SK-N-SH treated with all-trans-retinoic acid at 6 μM for 48 hours (cell line): ENCODE results near the gene AR.

ENCODE experiments used
- ATAC-seq: fragments of 200-7000 bp; cut with Tn5 transposase; 3 replicates; pipeline ENCODE4 v1.9.1; 2020; ENCODE audit warnings: mild to moderate bottlenecking, moderate library complexity
- ARNTL ChIP-seq: fragments of 450-650 bp; formaldehyde crosslinking; IDR thresholded peaks from 2 replicates; pipeline ENCODE4 v1.5.0; 2020; ENCODE audit warnings: low read depth, mild to moderate bottlenecking, moderate library complexity, borderline replicate concordance
- BACH2 ChIP-seq: fragments of 250-450 bp; sonication (Bioruptor Pico); IDR thresholded peaks from 2 replicates; pipeline ENCODE4 v1.9.0; 2021; ENCODE audit warnings: mild to moderate bottlenecking, borderline replicate concordance
- CSDC2 ChIP-seq: fragments of 250-450 bp; sonication (Bioruptor Pico); IDR thresholded peaks from 2 replicates; pipeline ENCODE4 v1.5.0; 2020; ENCODE audit warnings: mild to moderate bottlenecking, moderate library complexity
- ESRRG ChIP-seq: fragments of 250-450 bp; sonication (Bioruptor Pico); IDR thresholded peaks from 2 replicates; pipeline ENCODE4 v1.6.1; 2021; ENCODE audit warnings: mild to moderate bottlenecking
- GLIS3 ChIP-seq: fragments of 250-450 bp; sonication (Bioruptor Pico); IDR thresholded peaks from 2 replicates; pipeline ENCODE4 v1.5.0; 2020; ENCODE audit warnings: mild to moderate bottlenecking, moderate library complexity
- ISL1 ChIP-seq: fragments of 250-450 bp; sonication (Bioruptor Pico); IDR thresholded peaks from 2 replicates; pipeline ENCODE4 v2.1.2; 2022; ENCODE audit warnings: mild to moderate bottlenecking, moderate library complexity
- OSR1 ChIP-seq: fragments of 250-450 bp; sonication (Bioruptor Pico); IDR thresholded peaks from 2 replicates; pipeline ENCODE4 v1.8.0; 2022; ENCODE audit warnings: moderate library complexity, mild to moderate bottlenecking, inconsistent platforms
- POU6F1 ChIP-seq: fragments of 250-450 bp; sonication (Bioruptor Pico); IDR thresholded peaks from 2 replicates; pipeline ENCODE4 v1.8.0; 2021; ENCODE audit warnings: low read depth, mild to moderate bottlenecking, moderate library complexity, borderline replicate concordance
- PPARA ChIP-seq: fragments of 250-450 bp; sonication (Bioruptor Pico); IDR thresholded peaks from 2 replicates; pipeline ENCODE4 v1.5.0; 2020; ENCODE audit warnings: mild to moderate bottlenecking, borderline replicate concordance
- RARB ChIP-seq: fragments of 250-450 bp; sonication (Bioruptor Pico); IDR thresholded peaks from 2 replicates; pipeline ENCODE4 v1.8.0; 2021; ENCODE audit warnings: mild to moderate bottlenecking, moderate library complexity
- SNAI2 ChIP-seq: fragments of 250-450 bp; sonication (Bioruptor Pico); IDR thresholded peaks from 2 replicates; pipeline ENCODE4 v1.5.0; 2020; ENCODE audit warnings: mild to moderate bottlenecking, moderate library complexity
- TOX ChIP-seq: fragments of 250-450 bp; sonication (Bioruptor Pico); IDR thresholded peaks from 2 replicates; pipeline ENCODE4 v1.8.0; 2021; ENCODE audit warnings: mild to moderate bottlenecking, moderate library complexity, borderline replicate concordance
- ZC3H10 ChIP-seq: fragments of 250-450 bp; sonication (Bioruptor Pico); IDR thresholded peaks from 2 replicates; pipeline ENCODE4 v1.5.1; 2021; ENCODE audit warnings: mild to moderate bottlenecking, moderate library complexity
- ZNF565 ChIP-seq: fragments of 450-650 bp; formaldehyde crosslinking; conservative IDR thresholded peaks from 2 replicates; pipeline ENCODE4 v1.5.0; 2020; ENCODE audit warnings: low read depth, mild to moderate bottlenecking, moderate library complexity
- ZNF70 ChIP-seq: fragments of 450-650 bp; formaldehyde crosslinking; IDR thresholded peaks from 2 replicates; pipeline ENCODE4 v1.5.0; 2020; ENCODE audit warnings: mild to moderate bottlenecking, moderate library complexity
- ZNF8 ChIP-seq: fragments of 450-650 bp; formaldehyde crosslinking; IDR thresholded peaks from 2 replicates; pipeline ENCODE4 v1.5.0; 2020; ENCODE audit warnings: mild to moderate bottlenecking, moderate library complexity
- TF ChIP-seq, protein P1 (sequence below): fragments of 250-450 bp; sonication (Bioruptor Pico); IDR thresholded peaks from 2 replicates; pipeline ENCODE4 v1.5.1; 2021; ENCODE audit warnings: mild to moderate bottlenecking, moderate library complexity
- TF ChIP-seq, protein P2 (sequence below): fragments of 250-450 bp; sonication (Bioruptor Pico); IDR thresholded peaks from 2 replicates; pipeline ENCODE4 v1.8.0; 2020; ENCODE audit warnings: mild to moderate bottlenecking, moderate library complexity, borderline replicate concordance
- TF ChIP-seq, protein P3 (sequence below): fragments of 250-450 bp; sonication (Bioruptor Pico); IDR thresholded peaks from 2 replicates; pipeline ENCODE4 v1.5.1; 2020; ENCODE audit warnings: low read depth, mild to moderate bottlenecking, moderate library complexity

Gene AR

GRCh38 chrX:67730296-67730695, 186.5 kb downstream of the AR start:
- ATAC-seq, result no peak

DNA sequence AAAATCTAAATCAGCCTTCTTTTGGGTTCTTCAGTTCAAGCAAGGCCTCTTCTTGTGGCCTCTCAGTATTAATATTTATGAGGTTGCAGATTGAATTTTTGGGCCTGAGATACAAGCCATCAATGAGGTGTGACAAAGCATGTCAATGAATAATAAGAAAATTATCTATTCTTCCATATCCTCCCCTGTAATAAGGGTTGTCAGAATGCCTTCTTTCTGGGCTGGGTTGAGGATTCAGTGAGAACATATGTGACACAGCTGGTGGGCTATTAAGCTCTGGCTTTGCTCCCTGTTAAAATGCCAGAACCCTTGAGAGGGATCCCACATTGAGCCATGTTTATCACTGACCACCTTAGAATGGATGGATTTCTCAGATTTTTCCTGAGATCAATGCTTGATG, 187.2 kb downstream of the AR start:
- no peak for ATAC-seq
- TF ChIP-seq OSR1 (CRISPR knock-in tag) (no peak), PPARA (CRISPR knock-in tag) (no peak), TOX (no peak), CSDC2 (CRISPR knock-in tag) (no peak), ESRRG (CRISPR knock-in tag) (no peak), GLIS3 (CRISPR knock-in tag) (no peak), BACH2 (CRISPR knock-in tag) (no peak), ARNTL (CRISPR knock-in tag) (no peak), ZNF70 (CRISPR knock-in tag) (no peak), RARB (no peak), ZNF565 (CRISPR knock-in tag) (no peak)
- TF ChIP-seq, protein P1, sequence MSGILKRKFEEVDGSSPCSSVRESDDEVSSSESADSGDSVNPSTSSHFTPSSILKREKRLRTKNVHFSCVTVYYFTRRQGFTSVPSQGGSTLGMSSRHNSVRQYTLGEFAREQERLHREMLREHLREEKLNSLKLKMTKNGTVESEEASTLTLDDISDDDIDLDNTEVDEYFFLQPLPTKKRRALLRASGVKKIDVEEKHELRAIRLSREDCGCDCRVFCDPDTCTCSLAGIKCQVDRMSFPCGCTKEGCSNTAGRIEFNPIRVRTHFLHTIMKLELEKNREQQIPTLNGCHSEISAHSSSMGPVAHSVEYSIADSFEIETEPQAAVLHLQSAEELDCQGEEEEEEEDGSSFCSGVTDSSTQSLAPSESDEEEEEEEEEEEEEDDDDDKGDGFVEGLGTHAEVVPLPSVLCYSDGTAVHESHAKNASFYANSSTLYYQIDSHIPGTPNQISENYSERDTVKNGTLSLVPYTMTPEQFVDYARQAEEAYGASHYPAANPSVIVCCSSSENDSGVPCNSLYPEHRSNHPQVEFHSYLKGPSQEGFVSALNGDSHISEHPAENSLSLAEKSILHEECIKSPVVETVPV (CRISPR knock-in tag), result no peak
- TF ChIP-seq, protein P2, sequence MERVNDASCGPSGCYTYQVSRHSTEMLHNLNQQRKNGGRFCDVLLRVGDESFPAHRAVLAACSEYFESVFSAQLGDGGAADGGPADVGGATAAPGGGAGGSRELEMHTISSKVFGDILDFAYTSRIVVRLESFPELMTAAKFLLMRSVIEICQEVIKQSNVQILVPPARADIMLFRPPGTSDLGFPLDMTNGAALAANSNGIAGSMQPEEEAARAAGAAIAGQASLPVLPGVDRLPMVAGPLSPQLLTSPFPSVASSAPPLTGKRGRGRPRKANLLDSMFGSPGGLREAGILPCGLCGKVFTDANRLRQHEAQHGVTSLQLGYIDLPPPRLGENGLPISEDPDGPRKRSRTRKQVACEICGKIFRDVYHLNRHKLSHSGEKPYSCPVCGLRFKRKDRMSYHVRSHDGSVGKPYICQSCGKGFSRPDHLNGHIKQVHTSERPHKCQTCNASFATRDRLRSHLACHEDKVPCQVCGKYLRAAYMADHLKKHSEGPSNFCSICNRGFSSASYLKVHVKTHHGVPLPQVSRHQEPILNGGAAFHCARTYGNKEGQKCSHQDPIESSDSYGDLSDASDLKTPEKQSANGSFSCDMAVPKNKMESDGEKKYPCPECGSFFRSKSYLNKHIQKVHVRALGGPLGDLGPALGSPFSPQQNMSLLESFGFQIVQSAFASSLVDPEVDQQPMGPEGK (CRISPR knock-in tag), result no peak
- TF ChIP-seq, protein P3, sequence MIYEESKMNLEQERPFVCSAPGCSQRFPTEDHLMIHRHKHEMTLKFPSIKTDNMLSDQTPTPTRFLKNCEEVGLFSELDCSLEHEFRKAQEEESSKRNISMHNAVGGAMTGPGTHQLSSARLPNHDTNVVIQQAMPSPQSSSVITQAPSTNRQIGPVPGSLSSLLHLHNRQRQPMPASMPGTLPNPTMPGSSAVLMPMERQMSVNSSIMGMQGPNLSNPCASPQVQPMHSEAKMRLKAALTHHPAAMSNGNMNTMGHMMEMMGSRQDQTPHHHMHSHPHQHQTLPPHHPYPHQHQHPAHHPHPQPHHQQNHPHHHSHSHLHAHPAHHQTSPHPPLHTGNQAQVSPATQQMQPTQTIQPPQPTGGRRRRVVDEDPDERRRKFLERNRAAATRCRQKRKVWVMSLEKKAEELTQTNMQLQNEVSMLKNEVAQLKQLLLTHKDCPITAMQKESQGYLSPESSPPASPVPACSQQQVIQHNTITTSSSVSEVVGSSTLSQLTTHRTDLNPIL (CRISPR knock-in tag), result no peak

More at GRCh38 chrX:67730296-67730695, 186.5 kb downstream of the AR start:
- TF ChIP-seq ZNF565 (CRISPR knock-in tag), result no peak
- no peak for TF ChIP-seq ZC3H10
- TF ChIP-seq TOX, result no peak
- TF ChIP-seq ZNF8, result no peak
- no peak for TF ChIP-seq RARB
- TF ChIP-seq, protein P2 (CRISPR knock-in tag), result no peak
- TF ChIP-seq SNAI2 (CRISPR knock-in tag), result no peak
- TF ChIP-seq, protein P3 (CRISPR knock-in tag), result no peak
- TF ChIP-seq OSR1 (CRISPR knock-in tag), result no peak
- no peak for TF ChIP-seq ESRRG (CRISPR knock-in tag)
- TF ChIP-seq CSDC2 (CRISPR knock-in tag), result no peak
- no peak for TF ChIP-seq POU6F1

GRCh38 chrX:67732864-67733263, 189.0 kb downstream of the AR start:
- TF ChIP-seq ISL1, result no peak
- ATAC-seq, result no peak
